GM21526 (cell line): ENCODE results near the gene VPS45.

ENCODE experiments used
- ATAC-seq: cut with Tn5 transposase; IDR thresholded peaks from one replicate; pipeline ENCODE4 v1.9.1; 2021; ENCODE audit warnings: moderate library complexity; ENCODE audit not compliant: unreplicated experiment, low FRiP score

Gene VPS45

GRCh38 chr1:150069923-150070322, 2.3 kb downstream of the VPS45 start:
- no peak for ATAC-seq

DNA sequence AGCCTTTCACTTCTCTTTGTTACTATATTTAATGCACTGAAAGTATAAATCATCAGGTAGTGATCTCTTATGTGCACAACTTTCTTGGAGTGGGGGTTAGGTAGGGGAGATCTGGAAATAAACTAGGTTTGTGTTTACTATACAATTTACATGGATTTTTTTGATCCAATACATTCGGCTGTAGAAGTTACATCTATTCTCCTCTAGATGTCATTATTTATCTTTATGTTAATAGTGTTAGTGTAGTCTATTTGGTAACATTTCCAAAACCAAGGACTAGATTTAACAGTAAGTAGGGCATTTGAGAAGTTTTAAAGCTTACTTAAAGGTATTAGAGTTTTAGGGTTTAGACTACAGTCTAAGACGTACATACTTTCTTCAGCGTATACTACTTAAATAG, 5.4 kb downstream of the VPS45 start:
- ATAC-seq = no peak

DNA sequence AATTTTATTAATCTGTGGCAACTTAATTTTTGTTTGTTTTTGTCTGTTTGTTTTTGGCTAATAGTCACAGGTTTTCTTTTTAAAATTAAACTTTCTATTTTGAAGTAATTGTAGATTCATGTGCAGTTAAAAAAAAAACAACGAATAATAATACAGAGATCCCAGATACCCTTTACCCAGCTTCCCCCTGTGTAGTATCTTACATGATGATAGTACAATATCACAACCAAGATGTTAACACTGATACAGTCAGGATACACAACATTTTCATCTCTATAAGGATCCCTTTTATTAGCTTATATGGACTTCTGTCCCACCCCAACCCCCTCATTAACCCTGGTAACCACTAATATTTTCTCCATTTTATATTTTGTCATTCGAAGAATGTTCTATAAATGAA, 5.9 kb downstream of the VPS45 start:
- ATAC-seq = no peak

- no peak for ATAC-seq
Measured at GRCh38 chr1:150076066-150076465, 8.5 kb downstream of the VPS45 start.

GRCh38 chr1:150076985-150077384, 9.4 kb downstream of the VPS45 start:
- ATAC-seq = no peak

GRCh38 chr1:150080784-150081183, 13.2 kb downstream of the VPS45 start:
- ATAC-seq = no peak

DNA sequence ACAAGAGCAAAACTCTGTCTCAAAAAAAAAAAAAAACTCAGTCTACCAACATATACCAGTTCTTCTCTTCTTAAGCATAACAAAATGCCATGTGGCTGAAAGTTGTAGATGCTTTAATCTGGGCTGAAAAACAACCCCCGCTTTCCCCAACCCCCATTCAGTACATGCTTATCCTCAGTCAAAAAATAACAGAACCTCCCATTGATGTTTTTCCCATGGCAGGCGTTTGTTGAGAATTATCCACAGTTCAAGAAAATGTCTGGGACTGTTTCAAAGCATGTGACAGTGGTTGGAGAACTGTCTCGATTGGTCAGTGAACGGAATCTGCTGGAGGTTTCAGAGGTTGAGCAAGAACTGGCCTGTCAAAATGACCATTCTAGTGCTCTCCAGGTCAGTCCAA, 14.9 kb downstream of the VPS45 start:
- no peak for ATAC-seq

DNA sequence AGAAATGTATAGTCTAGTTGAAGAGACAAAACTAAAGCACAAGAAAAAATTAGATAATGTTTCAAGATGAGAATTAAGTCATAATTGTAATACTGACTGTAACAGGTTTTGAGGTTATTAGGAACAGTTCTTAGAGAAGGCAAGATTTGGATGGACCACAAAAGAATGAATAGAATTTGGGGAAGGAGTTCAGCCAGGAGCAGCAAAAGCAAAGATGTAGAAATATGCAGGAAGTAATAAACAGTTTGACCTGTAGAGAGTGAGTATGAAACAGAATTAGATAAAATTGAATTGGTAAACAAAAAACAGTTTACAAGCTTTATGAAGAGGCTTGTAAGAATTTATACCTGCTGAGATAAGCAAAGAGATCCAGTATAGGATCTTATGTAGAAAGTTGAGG, 16.3 kb downstream of the VPS45 start:
- no peak for ATAC-seq

DNA sequence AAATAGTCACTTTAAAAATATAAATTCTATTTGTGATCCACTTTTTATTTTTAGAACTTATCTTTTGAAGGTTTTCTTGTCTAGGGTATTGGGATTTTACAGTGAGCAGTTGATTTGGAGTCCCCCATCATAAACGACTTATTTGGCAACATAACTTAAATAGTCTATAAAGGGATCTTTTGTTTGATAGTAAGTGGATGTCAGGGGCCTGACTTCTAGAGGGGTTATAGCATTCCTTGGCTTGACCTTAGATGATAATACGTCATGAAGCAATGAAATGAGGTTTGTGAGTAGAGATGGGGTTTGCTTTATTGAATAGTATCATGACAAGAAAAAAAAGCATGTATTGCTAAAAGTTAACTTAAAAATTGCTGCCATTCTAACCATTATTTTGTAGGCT, 17.8 kb downstream of the VPS45 start:
- no peak for ATAC-seq

DNA sequence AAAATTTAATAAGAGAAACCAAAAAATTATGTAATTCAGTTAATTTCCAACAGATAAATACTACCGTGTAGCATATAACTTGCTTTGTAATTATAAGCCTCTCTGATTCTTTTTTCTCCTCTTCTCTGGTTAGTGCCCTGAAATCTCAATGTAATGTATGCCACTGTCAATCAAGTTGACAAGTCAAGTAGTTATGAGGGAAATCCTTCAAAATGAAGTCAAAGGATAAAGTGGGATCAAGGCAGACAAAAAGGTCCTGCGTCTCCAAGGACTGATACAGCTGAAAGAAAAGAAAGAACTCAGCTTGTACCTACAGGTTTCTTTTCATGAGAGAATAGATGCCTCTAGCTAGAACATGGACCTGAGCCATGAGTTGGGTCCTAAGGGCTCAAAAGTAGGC, 19.8 kb downstream of the VPS45 start:
- ATAC-seq = no peak

DNA sequence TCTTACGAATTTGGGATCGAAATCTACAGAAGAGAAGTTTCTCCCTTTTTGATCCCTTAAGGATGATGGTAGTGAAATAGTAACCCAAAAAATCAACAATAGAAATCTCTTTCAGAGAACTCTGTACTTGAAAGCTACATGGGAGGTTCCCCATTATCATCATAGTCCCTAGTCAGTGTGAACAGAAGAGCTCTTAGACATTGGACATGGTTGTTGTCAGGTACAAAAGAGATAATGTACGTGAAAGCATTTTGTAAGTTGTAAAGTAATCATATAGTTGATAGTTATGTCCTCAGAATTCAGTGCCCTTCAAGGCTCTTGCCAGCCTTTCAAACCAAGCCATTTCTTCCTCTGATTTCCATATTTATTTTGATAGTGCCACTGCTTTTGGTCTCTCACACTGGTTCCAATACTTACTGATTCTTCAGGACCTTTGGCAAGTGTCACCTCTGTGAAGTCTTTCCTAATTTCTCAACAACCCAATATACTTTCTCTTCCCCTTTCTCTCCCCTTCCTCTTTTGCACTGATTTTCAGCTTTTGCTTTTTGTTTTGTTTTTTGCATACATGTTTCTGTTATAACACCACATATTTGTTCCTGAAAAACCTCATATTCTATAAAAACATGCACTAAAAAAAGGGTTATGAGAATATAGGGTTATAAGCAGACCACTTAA, 22.4 kb downstream of the VPS45 start:
- ATAC-seq = no peak

- no peak for ATAC-seq
Measured at GRCh38 chr1:150092180-150092791, 24.7 kb downstream of the VPS45 start.

DNA sequence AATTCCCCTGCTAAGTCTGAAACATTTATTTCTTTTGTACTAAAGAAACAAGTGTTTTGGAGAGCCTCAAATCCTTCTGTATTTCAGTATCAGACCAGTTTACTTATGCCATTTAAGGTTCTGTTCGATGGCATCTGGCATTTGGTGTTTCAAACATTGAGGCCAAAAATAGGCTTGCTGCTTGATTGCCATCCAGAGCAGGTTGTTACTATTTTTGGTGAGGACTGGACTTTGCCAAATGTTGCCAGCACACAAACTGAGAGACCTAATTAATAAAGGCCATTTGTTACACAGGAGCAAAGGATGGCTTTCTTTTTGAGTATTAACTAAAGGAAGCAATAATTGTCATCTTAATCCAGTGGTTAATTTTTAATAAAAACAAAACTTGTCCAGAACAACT, 26.2 kb downstream of the VPS45 start:
- ATAC-seq = no peak

DNA sequence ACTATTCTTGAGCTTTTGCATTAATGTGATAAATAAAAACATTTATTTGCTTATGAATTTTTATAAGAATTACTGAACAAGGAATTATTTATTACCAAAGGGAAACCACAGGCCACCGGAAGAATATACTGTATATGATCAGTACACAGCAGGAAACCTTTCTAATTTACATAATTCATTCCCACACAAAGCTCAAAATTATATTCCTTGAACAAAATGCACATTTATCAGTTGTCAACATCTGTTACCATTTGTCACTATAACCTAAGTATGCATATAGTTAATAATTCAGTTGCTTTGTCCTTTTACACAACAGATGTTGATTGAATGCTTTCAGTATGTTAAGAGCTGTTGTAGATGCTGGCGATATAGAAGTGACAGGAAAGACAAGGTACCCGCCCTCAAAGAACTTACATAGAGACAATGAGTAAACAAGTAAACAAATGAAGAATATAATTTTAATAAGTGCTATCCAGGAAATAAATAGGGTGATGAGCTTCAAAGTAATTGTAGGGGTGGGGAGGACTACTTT, 27.2 kb downstream of the VPS45 start:
- ATAC-seq = no peak

- ATAC-seq = no peak
Measured at GRCh38 chr1:150102986-150103385, 35.4 kb downstream of the VPS45 start.

DNA sequence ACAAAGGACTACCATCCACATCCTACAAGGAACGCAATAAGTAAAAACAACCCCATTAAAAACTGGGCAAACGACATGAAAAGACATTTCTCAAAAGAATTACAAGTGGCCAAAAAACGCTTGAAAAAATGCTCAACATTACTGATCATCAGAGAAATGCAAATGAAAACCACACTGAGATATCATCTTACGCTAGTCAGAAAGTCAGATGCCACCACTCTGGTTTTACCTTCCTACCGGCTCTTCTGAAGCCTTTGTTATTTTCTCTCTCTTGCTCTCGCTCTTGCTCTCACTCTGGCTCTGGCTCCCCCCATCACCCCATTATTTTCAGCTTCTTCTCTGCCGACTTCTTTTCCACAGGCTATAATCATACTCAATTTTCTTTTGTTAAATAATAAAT, 38.8 kb downstream of the VPS45 start:
- ATAC-seq = no peak

DNA sequence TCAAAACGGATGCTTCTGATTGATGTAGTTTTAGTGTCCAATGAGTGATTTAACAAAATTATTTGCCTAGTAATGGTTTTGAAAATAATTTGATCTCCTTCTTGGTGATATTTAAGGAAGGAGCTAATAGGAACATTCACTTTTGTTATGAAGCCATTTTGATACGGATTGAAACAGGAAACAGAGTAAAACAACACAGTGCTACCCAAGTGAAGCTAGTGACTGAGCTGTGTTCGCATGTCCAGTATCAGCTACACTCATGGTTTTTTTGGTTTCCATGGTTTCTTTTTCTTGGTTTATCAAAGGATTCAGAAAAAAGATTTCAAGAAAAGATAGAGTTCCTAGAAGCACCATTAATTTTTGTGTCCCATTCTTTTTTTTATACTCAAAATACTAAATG, 42.0 kb downstream of the VPS45 start:
- ATAC-seq = no peak

GRCh38 chr1:150110116-150110515, 42.5 kb downstream of the VPS45 start:
- ATAC-seq = no peak

GRCh38 chr1:150111670-150112069, 44.1 kb downstream of the VPS45 start:
- no peak for ATAC-seq

DNA sequence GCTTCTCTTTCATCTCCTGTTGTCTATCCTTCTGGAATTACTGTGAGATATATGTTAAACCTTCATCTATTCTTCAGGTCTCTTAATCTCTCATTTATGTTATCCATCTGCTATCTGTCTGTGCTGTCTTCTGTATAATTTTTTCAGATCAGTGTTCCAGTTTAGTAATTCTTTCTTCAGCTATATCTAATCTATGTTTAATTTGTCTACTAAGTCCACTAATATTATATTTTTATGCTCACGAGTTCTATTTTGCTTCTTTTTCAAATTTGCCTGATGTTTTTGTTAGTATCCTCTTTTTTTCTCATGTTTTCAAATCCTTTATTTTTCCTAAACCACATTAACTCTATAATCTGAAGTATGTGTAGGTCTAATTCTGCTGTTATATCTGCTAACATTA, 47.5 kb downstream of the VPS45 start:
- no peak for ATAC-seq

DNA sequence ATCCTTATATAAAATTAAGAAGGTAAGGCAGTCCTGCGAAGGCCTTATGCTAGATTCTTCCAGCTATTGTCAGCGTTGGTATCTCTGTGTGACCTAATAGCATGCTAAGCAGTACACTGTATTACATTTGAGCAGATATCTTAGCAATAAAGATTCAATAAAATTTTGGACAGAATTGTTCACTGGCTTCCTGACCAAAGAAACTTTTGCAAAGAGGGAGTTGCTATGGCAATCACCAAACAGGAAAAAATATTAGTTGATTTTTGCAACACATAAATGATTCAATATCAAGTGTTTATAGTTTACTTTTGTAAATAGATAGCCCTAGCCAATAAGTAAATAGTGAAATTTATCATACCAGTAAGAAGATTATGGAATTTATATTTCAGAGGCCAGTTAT, 51.1 kb downstream of the VPS45 start:
- ATAC-seq = no peak

GRCh38 chr1:150121236-150121862, 53.8 kb downstream of the VPS45 start:
- ATAC-seq = no peak
